Ishikawa (cell line): ENCODE data around the gene NEURL1.

Experiments
- CEBPB ChIP-seq: IDR thresholded peaks from 2 replicates; pipeline ENCODE4 v1.6.1; 2012
- EGR1 ChIP-seq: IDR thresholded peaks from 2 replicates; pipeline ENCODE4 v1.6.1; 2012
- EP300 ChIP-seq: IDR thresholded peaks from 2 replicates; pipeline ENCODE4 v1.6.1; 2012; ENCODE audit warnings: borderline replicate concordance
- FOXM1 ChIP-seq: IDR thresholded peaks from 2 replicates; pipeline ENCODE4 v1.6.1; 2012; ENCODE audit warnings: low read depth, borderline replicate concordance
- NFIC ChIP-seq: IDR thresholded peaks from 2 replicates; pipeline ENCODE4 v1.6.1; 2012
- RAD21 ChIP-seq: IDR thresholded peaks from 2 replicates; pipeline ENCODE4 v1.6.1; 2012; ENCODE audit warnings: low read depth
- TEAD4 ChIP-seq: IDR thresholded peaks from 2 replicates; pipeline ENCODE4 v1.6.1; 2012
- YY1 ChIP-seq: IDR thresholded peaks from 2 replicates; pipeline ENCODE4 v1.6.1; 2012; ENCODE audit warnings: low read depth
- TF ChIP-seq, protein P1 (sequence below): IDR thresholded peaks from 2 replicates; pipeline ENCODE4 v1.6.1; 2012

- no peak for TF ChIP-seq EGR1
- TF ChIP-seq RAD21: no peak
- TF ChIP-seq EP300: no peak
- TF ChIP-seq TEAD4: no peak
- TF ChIP-seq FOXM1: no peak
- TF ChIP-seq, protein P1, sequence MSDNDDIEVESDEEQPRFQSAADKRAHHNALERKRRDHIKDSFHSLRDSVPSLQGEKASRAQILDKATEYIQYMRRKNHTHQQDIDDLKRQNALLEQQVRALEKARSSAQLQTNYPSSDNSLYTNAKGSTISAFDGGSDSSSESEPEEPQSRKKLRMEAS: no peak
- no peak for TF ChIP-seq YY1
- TF ChIP-seq CEBPB: no peak
- no peak for TF ChIP-seq NFIC
These were observed 747 bp upstream of the NEURL1 start for GRCh38 chr10:103492655-103493261.
